Ovary (tissue), 3 donors: ENCODE results near the gene PHF21B.

Experiments
- CTCF ChIP-seq, 3 donors: fragments of 450-650 bp in 2 of 3; fragments of 200-600 bp in 1 of 3; IDR thresholded peaks; one replicate each; pipeline versions ENCODE4 v1.5.1 to v1.8.0; 2016 to 2022; ENCODE audit warnings: antibody characterized with exemption in 3 of 3, mild to moderate bottlenecking in 1 of 3
- POLR2A ChIP-seq: fragments of 450-650 bp; IDR thresholded peaks from one replicate; pipeline ENCODE4 v1.6.1; 2017; ENCODE audit warnings: antibody characterized with exemption, mild to moderate bottlenecking, moderate library complexity
- donor health status: DM: no; HTN: no; CAD: no.

GRCh38 chr22:44943701-44944324 is 66.0 kb downstream of the PHF21B start:
- TF ChIP-seq POLR2A (no peak), CTCF (IDR thresholded peaks at IDR 0.05) (no peak)
